H1 (cell line): ENCODE results near the gene B4GAT1. TPM values are rescaled to one million over a fixed set of nuclear protein-coding genes. Genes with fewer than 3 reads are reported as not detected.
"Not testable (repeated sequence)": the region's sequence is repeated elsewhere in the genome, so short reads cannot be mapped to it uniquely, and the experiment has no call there.

Source experiments
- CTCF ChIA-PET: fragments of 300-600 bp; sonication (Branson Sonifier 250); formaldehyde crosslinking; loops from one replicate; lab custom pipeline; 2021; ENCODE audit not compliant: partially characterized antibody; lab: Charles Lee
- POLR2A ChIA-PET: fragments of 300-600 bp; sonication (Branson Sonifier 250); formaldehyde crosslinking; loops from one replicate; lab custom pipeline; 2021; ENCODE audit warnings: inconsistent platforms; ENCODE audit not compliant: partially characterized antibody; lab: Charles Lee
- DNase-seq, 2 experiments: peaks; one replicate each; pipeline versions ENCODE4 v3.0.0 to v3.0.0-alpha.2; 2010 to 2022; ENCODE audit warnings: low spot score in 2 of 2, low read depth in 1 of 2, mixed read lengths in 1 of 2
- FAIRE-seq: peaks from 2 replicates; lab custom pipeline; 2011; peaks lifted over from hg19 to GRCh38; lab: Jason Lieb, UNC
- H2AFZ ChIP-seq: 2 replicates; pipeline ENCODE4 v1.8.1; 2012; ENCODE audit warnings: low read length, inconsistent platforms
- H2AK5ac ChIP-seq: 2 replicates; pipeline ENCODE4 v1.6.1; 2013; ENCODE audit warnings: low read depth, low read length
- H2BK120ac ChIP-seq: replicated peaks from 2 replicates; pipeline ENCODE3; 2013; ENCODE audit warnings: low read depth, low read length, inconsistent platforms
- H2BK12ac ChIP-seq: 2 replicates; pipeline ENCODE4 v1.6.1; 2013; ENCODE audit warnings: low read depth, low read length
- H2BK15ac ChIP-seq: 2 replicates; pipeline ENCODE4 v1.6.1; 2013; ENCODE audit warnings: low read length
- H2BK20ac ChIP-seq: 2 replicates; pipeline ENCODE4 v1.6.1; 2013; ENCODE audit warnings: low read length
- H2BK5ac ChIP-seq: 2 replicates; pipeline ENCODE4 v1.6.1; 2013; ENCODE audit warnings: low read depth, low read length
- H3K14ac ChIP-seq: 2 replicates; pipeline ENCODE4 v1.6.1; 2013; ENCODE audit warnings: inconsistent platforms; ENCODE audit not compliant: insufficient read length
- H3K18ac ChIP-seq: 2 replicates; pipeline ENCODE4 v1.6.1; 2013; ENCODE audit warnings: low read length; ENCODE audit errors: extremely low read depth
- H3K23ac ChIP-seq: 2 replicates; pipeline ENCODE4 v1.6.1; 2013; ENCODE audit warnings: inconsistent platforms; ENCODE audit not compliant: insufficient read length
- H3K23me2 ChIP-seq: 2 replicates; pipeline ENCODE4 v1.6.1; 2013; ENCODE audit warnings: low read depth, low read length
- H3K27ac ChIP-seq: 2 replicates; pipeline ENCODE4 v1.6.1; 2011; ENCODE audit warnings: low read depth, low read length, inconsistent platforms
- H3K27me3 ChIP-seq, 4 experiments: replicated peaks in 1 of 4; 1 replicate in 1 of 4; 2 replicates in 3 of 4; pipeline versions ENCODE4 v1.6.1 to v1.8.1; 2011 to 2013; ENCODE audit warnings: low read length in 3 of 4, mild to moderate bottlenecking in 3 of 4, inconsistent platforms in 2 of 4, mixed read lengths in 2 of 4, moderate library complexity in 1 of 4; ENCODE audit not compliant: control insufficient read depth in 3 of 4, insufficient read depth in 3 of 4; ENCODE audit errors: extremely low read depth in 1 of 4
- H3K36me3 ChIP-seq, 4 experiments: 2 replicates each; pipeline versions ENCODE4 v1.6.1 to v1.8.1; 2011 to 2013; ENCODE audit warnings: mild to moderate bottlenecking in 4 of 4, low read length in 3 of 4, moderate library complexity in 2 of 4, control low read depth in 1 of 4, inconsistent platforms in 1 of 4; ENCODE audit not compliant: insufficient read depth in 4 of 4, control insufficient read depth in 2 of 4
- H3K4ac ChIP-seq: replicated peaks from 2 replicates; pipeline ENCODE3; 2013; ENCODE audit warnings: low read length, low read depth, mixed read lengths, inconsistent platforms; ENCODE audit not compliant: insufficient read length
- H3K4me1 ChIP-seq, 4 experiments: replicated peaks in 1 of 4; 1 replicate in 1 of 4; 2 replicates in 3 of 4; pipeline versions ENCODE4 v1.6.1 to v1.8.1; 2011 to 2013; ENCODE audit warnings: low read length in 3 of 4, inconsistent platforms in 2 of 4, mixed read lengths in 1 of 4; ENCODE audit not compliant: insufficient read depth in 4 of 4, control insufficient read depth in 3 of 4
- H3K4me2 ChIP-seq, 2 experiments: 2 replicates each; pipeline versions ENCODE4 v1.6.1 to v1.8.1; 2011 to 2013; ENCODE audit warnings: low read depth in 2 of 2, low read length in 2 of 2, control low read depth in 1 of 2, inconsistent platforms in 1 of 2, mild to moderate bottlenecking in 1 of 2; ENCODE audit not compliant: insufficient read depth in 1 of 2
- H3K4me3 ChIP-seq, 4 experiments: fragments of 200-600, 300-600 bp in 1 of 4; sonication (generic), shearing (Covaris generic), sonication (Bioruptor Twin) in 1 of 4; 2 replicates each; pipeline versions ENCODE4 v1.5.1 to v1.8.1; 2011 to 2016; ENCODE audit warnings: low read length in 4 of 4, low read depth in 3 of 4, control low read depth in 2 of 4, inconsistent platforms in 2 of 4, mild to moderate bottlenecking in 2 of 4, mixed read lengths in 1 of 4, moderate library complexity in 1 of 4; ENCODE audit not compliant: insufficient read depth in 2 of 4; ENCODE audit errors: extremely low read depth in 1 of 4
- H3K56ac ChIP-seq: replicated peaks from 2 replicates; pipeline ENCODE3; 2013; ENCODE audit warnings: low read depth, mild to moderate bottlenecking, mixed read lengths, low read length, inconsistent platforms; ENCODE audit not compliant: insufficient read length
- H3K79me1 ChIP-seq: 2 replicates; pipeline ENCODE4 v1.6.1; 2013; ENCODE audit warnings: low read depth, low read length, control low read depth
- H3K79me2 ChIP-seq, 2 experiments: 2 replicates each; pipeline versions ENCODE4 v1.6.1 to v1.8.1; 2012 to 2013; ENCODE audit warnings: low read length in 2 of 2, mild to moderate bottlenecking in 2 of 2, inconsistent platforms in 1 of 2; ENCODE audit not compliant: insufficient read depth in 2 of 2, control insufficient read depth in 1 of 2
- H3K9ac ChIP-seq, 4 experiments: replicated peaks in 1 of 4; 1 replicate in 1 of 4; 2 replicates in 3 of 4; pipeline versions ENCODE4 v1.6.1 to v1.8.1; 2011 to 2013; ENCODE audit warnings: low read depth in 3 of 4, low read length in 3 of 4, control low read depth in 2 of 4, mild to moderate bottlenecking in 2 of 4, moderate library complexity in 2 of 4, inconsistent platforms in 1 of 4; ENCODE audit errors: extremely low read depth in 1 of 4
- H3K9me3 ChIP-seq, 2 experiments: 2 replicates each; pipeline versions ENCODE4 v1.6.1 to v1.8.1; 2012 to 2013; ENCODE audit warnings: mild to moderate bottlenecking in 2 of 2, moderate library complexity in 2 of 2, control low read depth in 1 of 2, inconsistent platforms in 1 of 2, low read depth in 1 of 2, low read length in 1 of 2, mixed read lengths in 1 of 2; ENCODE audit not compliant: insufficient read depth in 2 of 2
- H4K20me1 ChIP-seq, 2 experiments: replicated peaks in 1 of 2; 2 replicates each; pipeline versions ENCODE3 to v1.8.1; 2011 to 2013; ENCODE audit warnings: inconsistent platforms in 2 of 2, low read length in 2 of 2, mild to moderate bottlenecking in 1 of 2; ENCODE audit not compliant: insufficient read depth in 2 of 2, control insufficient read depth in 1 of 2
- H4K5ac ChIP-seq: 2 replicates; pipeline ENCODE4 v1.6.1; 2013; ENCODE audit warnings: low read length, low read depth, mixed read lengths, inconsistent platforms; ENCODE audit not compliant: insufficient read length
- H4K8ac ChIP-seq: 2 replicates; pipeline ENCODE4 v1.8.0; 2013; ENCODE audit warnings: mild to moderate bottlenecking, moderate library complexity, low read length, inconsistent platforms; ENCODE audit not compliant: insufficient read depth; ENCODE audit errors: extremely low read depth
- H4K91ac ChIP-seq: replicated peaks from 2 replicates; pipeline ENCODE3; 2013; ENCODE audit warnings: low read length, mixed read lengths, inconsistent platforms; ENCODE audit not compliant: insufficient read length
- BRCA1 ChIP-seq: IDR thresholded peaks from 2 replicates; pipeline ENCODE4 v1.6.1; 2012; ENCODE audit warnings: low read depth, low read length, improper control_type of control experiment
- CEBPB ChIP-seq: IDR thresholded peaks from 2 replicates; pipeline ENCODE4 v1.6.1; 2012; ENCODE audit warnings: low read depth, low read length
- CREB1 ChIP-seq: IDR thresholded peaks from 2 replicates; pipeline ENCODE4 v1.6.1; 2012; ENCODE audit warnings: inconsistent platforms
- JUN ChIP-seq: IDR thresholded peaks from 2 replicates; pipeline ENCODE4 v1.6.1; 2011; ENCODE audit warnings: low read depth, mild to moderate bottlenecking, improper control_type of control experiment, low read length
- JUND ChIP-seq: IDR thresholded peaks from 2 replicates; pipeline ENCODE4 v1.6.1; 2011; ENCODE audit warnings: mild to moderate bottlenecking, improper control_type of control experiment, low read length
- KDM4A ChIP-seq: IDR thresholded peaks from one replicate; pipeline ENCODE4 v1.7.1; 2012; ENCODE audit warnings: low read depth, mild to moderate bottlenecking, moderate library complexity, low read length, inconsistent platforms; ENCODE audit not compliant: severe bottlenecking
- KDM5A ChIP-seq: fragments of 200-600 bp; IDR thresholded peaks from 2 replicates; pipeline ENCODE4 v1.7.1; 2012; ENCODE audit warnings: mild to moderate bottlenecking, low read length, inconsistent platforms, mixed read lengths
- RAD21 ChIP-seq, 2 experiments: IDR thresholded peaks in 1 of 2; conservative IDR thresholded peaks in 1 of 2; 2 replicates each; pipeline ENCODE4 v1.6.1; 2011; ENCODE audit warnings: low read depth in 2 of 2, low read length in 2 of 2, improper control_type of control experiment in 1 of 2, inconsistent platforms in 1 of 2, mild to moderate bottlenecking in 1 of 2, moderate library complexity in 1 of 2
- RBBP5 ChIP-seq: IDR thresholded peaks from 2 replicates; pipeline ENCODE4 v1.7.1; 2012; ENCODE audit warnings: low read depth, mild to moderate bottlenecking, inconsistent platforms, low read length, moderate library complexity, borderline replicate concordance
- RFX5 ChIP-seq: IDR thresholded peaks from 2 replicates; pipeline ENCODE4 v1.6.1; 2011; ENCODE audit warnings: low read depth, low read length, improper control_type of control experiment, borderline replicate concordance
- SIX5 ChIP-seq: IDR thresholded peaks from 2 replicates; pipeline ENCODE4 v1.6.1; 2011; ENCODE audit warnings: mild to moderate bottlenecking, low read depth, low read length
- WGBS, 2 experiments: shearing (Covaris generic) in 1 of 2; methylation state at CpG; one replicate each; pipeline versions ENCODE4 v1.1.6 to v1.1.7; 2013 to 2015; ENCODE audit warnings: low lambda C conversion rate in 2 of 2, mixed read lengths in 2 of 2, inconsistent platforms in 1 of 2, low coverage in 1 of 2, missing lambda C conversion rate in 1 of 2; ENCODE audit not compliant: insufficient replicate concordance in 2 of 2, insufficient coverage in 1 of 2, insufficient read length in 1 of 2; ENCODE audit errors: extremely low coverage in 1 of 2, missing lambda C conversion rate in 1 of 2; 5-methylcytosine and 5-hydroxymethylcytosine counted together
- polyA plus RNA-seq, 7 experiments: library from polyadenylated mRNA; depleted of rRNA in 3 of 7; stranded (reverse) in 5 of 7; unstranded in 2 of 7; fragments of >200 nt in 5 of 7; fragments of 200-250 nt in 2 of 7; gene quantifications; 1 replicate in 5 of 7; 2 replicates in 1 of 7; 4 replicates in 1 of 7; pipeline versions ENCODE4 v1.2.1 to v1.2.3, GENCODE V29; 2011 to 2013; ENCODE audit warnings: missing spikeins in 2 of 7, mixed read lengths in 2 of 7
- total RNA-seq: library from RNA; stranded (reverse); fragmentation: NEBNext Ultra II Directional; extraction: Animal tissue kit (Norgen Biotek cat#: 25700); gene quantifications from 2 replicates; pipeline ENCODE4 v1.2.1, GENCODE V29; 2021

The B4GAT1 gene
- total and polyA plus RNA-seq, 2 of the 8 experiments (the other 6 are each of a cell fraction or from before 2014, with no cell fraction given), result 22.2 to 27.8 TPM

DNA sequence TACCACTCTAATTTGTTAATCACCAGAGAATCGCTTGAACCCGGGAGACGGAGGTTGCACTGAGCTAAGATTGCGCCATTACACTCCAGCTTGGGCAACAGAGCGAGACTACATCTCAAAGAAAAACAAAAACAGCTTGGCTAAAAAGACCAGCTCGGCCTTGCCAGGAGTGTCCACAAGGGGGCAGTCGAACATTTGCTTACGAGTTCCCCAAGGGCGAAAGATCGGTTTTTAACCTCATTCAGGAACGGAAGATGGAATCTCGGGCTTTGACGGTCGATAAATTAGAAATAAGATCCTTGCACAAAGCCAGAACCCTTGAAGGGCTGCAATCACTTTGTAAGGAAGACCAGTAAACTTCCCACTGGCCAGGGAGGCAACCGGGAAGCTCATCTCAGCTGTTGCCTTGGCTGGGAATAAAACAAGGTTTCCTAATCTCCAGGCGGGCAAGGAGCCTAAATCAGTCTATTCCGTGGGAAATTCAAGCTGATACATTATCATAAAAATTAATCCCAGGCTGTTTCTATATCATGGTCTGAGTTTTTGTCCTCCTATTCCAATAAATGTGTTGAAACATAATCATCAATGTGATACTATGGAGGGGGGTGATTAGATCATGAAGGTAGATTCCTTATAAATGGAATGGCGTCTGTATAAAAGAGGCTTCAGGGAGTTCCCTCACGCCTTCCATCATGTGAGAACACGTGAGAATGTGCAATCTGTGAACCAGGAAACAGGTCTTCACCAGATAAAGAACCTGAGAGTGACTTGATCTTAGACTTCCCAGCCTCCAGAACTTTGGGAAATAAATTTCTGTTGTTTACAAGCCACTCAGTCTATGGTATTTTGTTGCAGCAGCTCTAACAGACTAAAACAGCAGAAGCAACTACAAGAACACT lies 39.0 kb upstream of the B4GAT1 start (continued):
- TF ChIP-seq JUN (no peak), CEBPB (peak; percentile 97), RFX5 (no peak), RAD21 (IDR thresholded peaks at IDR 0.05 in 1 of 2, conservative IDR thresholded peaks at IDR 0.05 in 1 of 2; ENCODE audit: low read depth in 2 of 2, low read length in 2 of 2) (peak; percentile 75 to 78), RBBP5 (no peak), KDM4A (no peak), CREB1 (peak; percentile 68; the same call in 1 of the 2 replicates), BRCA1 (no peak), SIX5 (no peak), JUND (no peak), KDM5A (no peak)

DNA sequence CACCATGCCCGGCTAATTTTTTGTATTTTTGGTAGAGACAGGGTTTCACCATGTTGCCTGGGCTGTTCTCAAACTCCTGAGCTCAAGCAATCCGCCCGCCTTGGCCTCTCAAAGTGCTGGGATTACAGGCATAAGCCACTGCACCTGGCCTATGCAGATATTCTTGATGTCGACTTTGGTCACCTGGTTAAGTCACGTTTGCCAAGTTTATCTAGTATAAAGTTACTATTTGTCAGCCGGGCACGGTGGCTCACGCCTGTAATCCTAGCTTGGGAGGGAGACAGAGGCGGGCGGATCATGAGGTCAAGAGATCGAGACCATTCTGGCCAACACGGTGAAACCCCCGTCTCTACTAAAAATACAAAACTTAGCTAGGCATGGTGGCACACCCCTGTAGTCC lies 36.9 kb upstream of the B4GAT1 start:
- not testable (repeated sequence) for FAIRE-seq, H3K4me1 ChIP-seq, H4K5ac ChIP-seq, H4K20me1 ChIP-seq, H2AK5ac ChIP-seq, H3K56ac ChIP-seq, H2BK120ac ChIP-seq, H3K9ac ChIP-seq, H3K4me2 ChIP-seq, H3K79me2 ChIP-seq, H2BK5ac ChIP-seq, H4K91ac ChIP-seq, DNase-seq, H3K27me3 ChIP-seq, H3K27ac ChIP-seq, H3K4me3 ChIP-seq, H3K23me2 ChIP-seq, H4K8ac ChIP-seq, H2AFZ ChIP-seq, H3K79me1 ChIP-seq, H3K4ac ChIP-seq, H3K9me3 ChIP-seq, H3K36me3 ChIP-seq, H2BK20ac ChIP-seq, H2BK15ac ChIP-seq, H3K23ac ChIP-seq, H2BK12ac ChIP-seq, H3K14ac ChIP-seq, H3K18ac ChIP-seq
- ChIA-PET CTCF (interaction anchor here (0.6 to 8.6 kb wide), 15 partner anchors 12 to 107 kb away, joined by 3 to 100 read pairs (median 16); partner anchors contain the start of genes MRPL11, NPAS4 and SLC29A2), POLR2A (interaction anchor here (1.0 to 2.3 kb wide), 4 partner anchors 12 to 37 kb away, joined by 3 to 7 read pairs (median 4); partner anchors contain the start of gene B4GAT1)
- WGBS, 2 experiments, result 93% methylated on average over 13 of the region's 13 CpGs; no CpG with 5 or more reads in 1 of the 2 experiments
